NCI-H2196 treated with DMSO at 0.1 percent for 48 hours (cell line): ENCODE data around the gene LSM14B.

Source experiments
- DNase-seq: peaks from one replicate; lab custom pipeline; 2025; ENCODE audit not compliant: unreplicated experiment; lab: John Stamatoyannopoulos, UW

The LSM14B gene

DNA sequence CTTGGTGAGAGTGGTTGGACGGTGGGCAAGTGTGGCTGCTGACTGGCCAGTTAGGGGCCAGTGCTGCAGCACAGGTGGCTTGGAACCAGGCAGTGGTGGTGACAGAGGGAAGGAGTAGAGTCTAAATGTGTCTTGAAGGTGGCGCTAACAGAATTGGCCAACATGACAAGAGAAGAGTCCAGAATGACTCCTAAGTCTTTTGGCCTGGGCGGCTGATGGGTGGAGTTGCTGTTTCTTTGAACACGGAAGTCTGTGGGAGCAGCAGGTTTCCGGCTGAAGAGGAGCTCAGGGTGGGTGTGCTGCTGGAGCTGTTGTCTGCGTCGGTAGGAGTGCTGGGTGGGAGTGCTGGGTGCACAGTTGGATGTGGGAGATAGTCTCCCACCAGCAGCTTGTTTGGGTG lies 10.1 kb downstream of the LSM14B start:
- DNase-seq: no peak

GRCh38 chr20:62133051-62133845 lies 11.0 kb downstream of the LSM14B start:
- no peak for DNase-seq

- no peak for DNase-seq
Measured at GRCh38 chr20:62133864-62134263, 11.6 kb downstream of the LSM14B start.

GRCh38 chr20:62134735-62135231 lies 12.5 kb downstream of the LSM14B start:
- no peak for DNase-seq

GRCh38 chr20:62135573-62136266 lies 13.4 kb downstream of the LSM14B start:
- DNase-seq: no peak

- peak; percentile 36 for DNase-seq
Measured at GRCh38 chr20:62136283-62137091, 14.2 kb downstream of the LSM14B start.

GRCh38 chr20:62137092-62137384 lies 14.8 kb downstream of the LSM14B start:
- no peak for DNase-seq

- DNase-seq: no peak
Measured at GRCh38 chr20:62137478-62138203, 15.4 kb downstream of the LSM14B start.

- no peak for DNase-seq
Measured at GRCh38 chr20:62138204-62138543, 15.9 kb downstream of the LSM14B start.

DNA sequence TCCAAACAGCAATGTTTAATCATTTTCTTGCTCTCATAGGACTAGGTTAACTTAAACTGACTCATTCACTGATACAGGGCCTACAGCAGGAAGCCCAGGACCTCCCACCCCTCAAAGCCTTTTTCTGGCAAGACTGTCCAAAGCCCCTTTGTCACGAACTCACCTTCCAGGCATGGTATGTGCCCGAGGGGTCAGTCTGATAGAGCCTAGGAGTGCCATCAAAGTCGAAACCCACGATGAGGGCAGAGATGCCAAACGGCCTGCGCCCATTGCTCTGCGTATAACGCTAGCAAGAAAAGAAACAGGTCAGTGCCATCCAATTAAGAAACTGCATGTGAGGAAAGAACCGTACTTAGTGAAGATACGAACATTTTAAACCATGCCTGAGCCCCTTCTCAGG lies 16.6 kb downstream of the LSM14B start:
- DNase-seq: no peak

DNA sequence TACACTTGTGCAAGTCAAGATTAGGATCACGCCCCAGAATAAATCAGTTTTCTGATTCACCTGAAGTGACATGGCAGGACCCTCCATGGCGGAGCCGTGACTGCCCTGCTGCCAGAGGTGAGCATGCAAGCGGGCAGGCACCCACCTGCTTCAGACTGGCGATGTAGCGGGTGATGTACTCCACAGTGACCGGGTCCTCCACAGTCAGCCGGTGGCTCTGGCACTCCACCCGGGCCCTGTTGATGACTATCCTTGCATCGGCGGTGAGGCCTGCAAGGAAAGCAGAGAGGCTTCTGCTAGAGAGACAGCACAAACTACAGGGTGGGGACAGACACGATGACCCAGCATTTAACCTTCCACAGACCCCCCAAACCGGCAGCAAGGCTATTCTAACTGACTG lies 17.4 kb downstream of the LSM14B start:
- DNase-seq: no peak

GRCh38 chr20:62141043-62141396 lies 18.7 kb downstream of the LSM14B start:
- no peak for DNase-seq

- no peak for DNase-seq
Measured at GRCh38 chr20:62141397-62142251, 19.3 kb downstream of the LSM14B start.

DNA sequence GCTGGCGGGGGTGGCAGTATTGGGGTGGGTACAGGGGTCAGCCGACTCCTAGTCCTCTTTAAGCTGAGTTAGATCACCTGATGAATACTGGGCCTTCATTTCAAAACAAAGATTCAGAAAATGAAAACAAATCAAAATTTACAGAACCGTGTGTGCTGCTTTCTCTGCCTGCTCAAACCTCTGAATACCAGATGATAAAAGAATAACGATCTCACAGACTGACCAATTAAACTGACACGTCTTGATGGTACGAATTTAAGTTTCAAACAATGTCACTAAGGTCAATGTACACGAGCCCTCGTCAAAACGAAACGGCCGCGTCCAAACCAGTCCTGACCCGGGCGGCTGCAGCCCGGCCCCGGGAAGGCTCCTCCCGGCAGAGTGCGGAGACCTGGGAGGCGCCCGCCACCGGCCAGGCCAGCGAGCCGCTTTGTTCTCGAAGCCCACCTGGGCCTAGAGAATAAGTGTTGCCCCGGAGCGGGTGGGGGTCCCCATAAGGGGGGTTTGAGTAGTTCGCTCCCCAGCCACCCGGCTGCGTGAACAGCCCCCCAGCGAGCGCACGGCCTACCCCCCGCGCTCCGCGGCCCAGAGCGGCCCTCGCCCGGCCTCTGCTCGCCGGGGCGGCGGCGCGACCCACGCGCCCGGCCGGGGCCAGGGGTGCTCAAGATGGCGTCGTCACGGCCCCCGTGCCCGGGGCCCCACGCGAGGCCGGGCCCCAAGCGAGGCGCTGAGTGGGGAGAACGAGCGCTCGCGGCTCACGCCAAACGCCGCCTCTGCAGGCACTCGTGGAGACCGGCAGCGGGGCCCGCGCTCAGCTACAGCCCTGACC lies 20.2 kb downstream of the LSM14B start:
- DNase-seq: no peak

DNA sequence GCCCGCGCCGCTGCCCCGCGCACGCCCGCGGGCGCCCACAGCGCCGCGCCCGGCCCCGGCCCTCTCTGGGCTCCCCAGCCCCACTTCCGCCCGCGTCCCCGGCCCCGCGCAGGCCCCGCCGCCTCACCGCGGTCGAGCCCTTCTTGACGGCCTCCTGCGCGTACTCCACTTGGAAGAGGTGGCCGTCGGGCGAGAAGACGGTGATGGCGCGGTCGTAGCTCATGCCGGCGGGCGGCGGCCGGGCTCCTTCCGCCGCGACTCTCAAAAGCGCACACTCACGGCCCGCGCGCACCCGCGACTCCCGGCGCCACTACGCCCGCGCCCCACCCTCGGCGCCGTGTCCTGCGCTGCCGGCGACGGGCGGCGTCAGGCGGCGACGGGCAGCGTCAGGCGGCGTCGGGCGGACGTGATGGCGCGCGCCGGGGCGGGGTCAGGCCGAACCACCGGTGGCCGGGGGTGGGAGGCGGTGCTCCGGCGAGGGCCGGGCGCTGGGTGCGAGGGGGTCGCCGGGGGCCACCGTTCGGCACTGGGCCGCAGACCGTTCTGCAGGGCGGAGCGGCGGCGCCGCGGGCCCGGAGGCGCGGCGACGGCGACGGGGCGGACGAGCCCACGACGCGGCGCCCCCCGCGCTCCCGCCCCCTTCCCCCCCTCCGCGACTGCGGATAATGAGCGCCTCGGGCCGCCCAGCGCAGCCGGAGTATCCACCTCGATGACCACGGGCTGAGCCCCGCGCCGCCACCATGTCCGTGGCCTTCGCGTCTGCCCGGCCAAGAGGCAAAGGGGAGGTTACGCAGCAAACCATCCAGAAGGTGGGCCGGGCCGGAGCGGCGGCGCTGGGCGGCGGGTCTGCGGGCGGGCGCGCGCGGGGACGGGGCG lies 21.0 kb downstream of the LSM14B start, which contains the start of the genes PSMA7 and SS18L1:
TSS of gene PSMA7 (minus strand) at position 314 of the 876 bp plus-strand sequence. CDS start at position 223, 91 bp downstream.
TSS of gene SS18L1 (plus strand) at position 689 of the 876 bp plus-strand sequence. CDS start at position 741, 52 bp downstream.
- peak; percentile 69 for DNase-seq

DNA sequence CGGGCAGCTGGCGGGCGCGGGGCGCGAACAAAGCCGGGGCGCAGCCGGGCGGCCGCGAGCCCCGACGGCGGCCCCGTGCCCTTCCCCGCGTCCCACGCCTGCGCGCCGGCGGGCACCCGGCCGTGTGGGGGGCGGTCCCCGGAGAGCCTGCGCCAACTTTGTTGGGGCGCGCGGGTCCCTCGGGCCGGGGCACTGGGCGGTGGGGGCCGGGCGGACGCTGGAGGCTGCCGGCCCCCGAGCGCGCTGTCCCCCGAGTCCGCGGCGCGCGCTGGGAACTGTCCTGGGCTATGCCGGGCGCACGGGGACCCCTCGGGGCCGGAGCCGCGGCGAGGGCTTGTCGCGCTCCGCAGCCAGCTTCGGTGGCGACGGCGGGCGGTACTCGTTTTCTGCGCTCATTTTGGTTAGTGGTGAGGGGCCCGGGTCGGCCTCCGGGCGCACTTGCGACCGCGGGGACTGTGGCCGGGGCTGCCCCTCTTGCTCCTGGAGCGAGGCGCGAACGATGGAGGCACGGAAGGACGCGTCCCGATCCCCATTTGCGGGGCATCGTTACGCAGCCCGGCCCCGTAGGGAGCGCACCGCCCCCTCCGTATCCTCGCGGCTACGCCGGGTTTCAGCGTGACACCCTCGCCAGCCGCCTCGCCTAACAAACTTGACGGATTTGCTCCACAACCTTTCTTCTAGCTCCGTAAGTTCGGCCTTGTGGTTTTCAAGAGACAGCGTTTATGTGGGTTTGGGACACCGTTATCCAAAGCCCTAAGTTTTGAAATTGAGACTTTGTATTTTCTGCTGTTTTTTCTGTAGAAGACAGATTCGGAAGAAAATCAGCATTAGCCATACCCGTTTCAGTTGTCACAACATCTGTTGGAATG lies 21.9 kb downstream of the LSM14B start:
- DNase-seq: no peak

GRCh38 chr20:62145688-62146018 lies 23.4 kb downstream of the LSM14B start:
- DNase-seq: no peak
